NCI-H748 (cell line): ENCODE results near the gene NHERF1.
A peak's percentile ranks its signal among the peaks of the same experiment; 100 is the strongest.

Experiments used
- DNase-seq: peaks from one replicate; lab custom pipeline; 2025; ENCODE audit not compliant: unreplicated experiment; lab: John Stamatoyannopoulos, UW

The NHERF1 gene

DNA sequence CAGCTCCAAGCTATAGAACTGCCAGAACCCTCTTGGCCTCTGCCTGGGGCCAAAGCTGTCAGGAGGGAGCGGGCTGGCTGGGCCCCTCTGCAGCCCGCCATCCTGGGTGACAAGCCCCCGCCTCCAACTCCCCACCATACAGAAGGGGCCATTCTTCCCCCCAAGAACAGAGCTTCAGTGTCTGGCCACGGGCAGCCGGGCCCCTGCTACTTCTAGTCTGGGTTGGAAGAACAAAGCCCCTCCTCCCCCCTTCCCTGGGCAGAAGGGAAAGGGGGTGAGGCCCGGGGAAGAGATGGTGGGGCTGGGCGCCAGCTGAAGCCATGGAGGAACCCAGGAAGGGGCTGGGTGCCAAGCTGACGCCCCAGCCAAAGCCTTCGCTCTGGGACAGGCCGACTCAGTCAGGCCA is 18.7 kb downstream of the NHERF1 start:
- no peak for DNase-seq

DNA sequence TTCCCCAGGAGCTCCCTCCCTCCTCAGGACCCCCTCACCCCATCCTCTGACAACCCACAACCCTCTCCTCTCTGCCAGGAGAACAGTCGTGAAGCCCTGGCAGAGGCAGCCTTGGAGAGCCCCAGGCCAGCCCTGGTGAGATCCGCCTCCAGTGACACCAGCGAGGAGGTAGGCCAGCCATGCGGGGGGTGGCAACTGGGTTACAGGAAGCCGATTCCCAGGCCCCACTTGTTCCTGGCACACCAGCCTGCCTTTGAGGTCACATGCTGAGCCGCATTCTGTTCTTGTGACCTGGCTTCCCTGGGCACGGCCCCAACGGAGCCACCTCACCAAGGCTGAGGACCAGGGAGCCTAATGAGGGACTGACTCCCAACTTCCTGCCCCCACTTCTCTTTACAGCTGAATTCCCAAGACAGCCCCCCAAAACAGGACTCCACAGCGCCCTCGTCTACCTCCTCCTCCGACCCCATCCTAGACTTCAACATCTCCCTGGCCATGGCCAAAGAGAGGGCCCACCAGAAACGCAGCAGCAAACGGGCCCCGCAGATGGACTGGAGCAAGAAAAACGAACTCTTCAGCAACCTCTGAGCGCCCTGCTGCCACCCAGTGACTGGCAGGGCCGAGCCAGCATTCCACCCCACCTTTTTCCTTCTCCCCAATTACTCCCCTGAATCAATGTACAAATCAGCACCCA is 19.8 kb downstream of the NHERF1 start:
- no peak for DNase-seq

DNA sequence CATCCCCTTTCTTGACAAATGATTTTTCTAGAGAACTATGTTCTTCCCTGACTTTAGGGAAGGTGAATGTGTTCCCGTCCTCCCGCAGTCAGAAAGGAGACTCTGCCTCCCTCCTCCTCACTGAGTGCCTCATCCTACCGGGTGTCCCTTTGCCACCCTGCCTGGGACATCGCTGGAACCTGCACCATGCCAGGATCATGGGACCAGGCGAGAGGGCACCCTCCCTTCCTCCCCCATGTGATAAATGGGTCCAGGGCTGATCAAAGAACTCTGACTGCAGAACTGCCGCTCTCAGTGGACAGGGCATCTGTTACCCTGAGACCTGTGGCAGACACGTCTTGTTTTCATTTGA is 20.3 kb downstream of the NHERF1 start:
- DNase-seq, result no peak

DNA sequence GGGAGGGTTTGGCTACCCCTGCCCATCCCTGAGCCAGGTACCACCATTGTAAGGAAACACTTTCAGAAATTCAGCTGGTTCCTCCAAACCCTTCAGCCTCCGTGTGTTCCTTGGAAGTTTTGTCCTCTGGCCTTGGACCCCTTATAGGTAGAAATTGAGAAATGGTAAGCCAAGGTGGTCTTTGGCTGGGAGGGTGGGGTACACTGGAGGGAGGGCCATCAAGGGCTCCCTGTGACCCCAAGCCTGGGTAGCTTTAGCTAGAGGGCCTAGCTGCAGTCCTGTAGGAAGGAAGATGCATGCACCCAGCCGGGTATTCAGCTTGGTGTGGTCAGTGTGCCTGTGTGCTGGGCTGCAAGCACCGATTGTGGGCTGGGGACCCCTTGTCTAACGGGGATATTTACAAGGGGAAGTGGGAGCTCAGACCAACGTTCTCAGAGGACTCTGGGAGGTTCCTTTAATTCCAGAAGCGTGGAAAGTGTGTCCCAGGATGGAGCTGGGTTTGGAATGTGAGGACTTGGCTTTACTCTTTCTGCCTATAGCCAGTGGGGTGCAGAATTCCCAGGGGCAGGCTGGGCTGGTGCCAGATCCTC is 20.9 kb downstream of the NHERF1 start:
- DNase-seq, result no peak

DNA sequence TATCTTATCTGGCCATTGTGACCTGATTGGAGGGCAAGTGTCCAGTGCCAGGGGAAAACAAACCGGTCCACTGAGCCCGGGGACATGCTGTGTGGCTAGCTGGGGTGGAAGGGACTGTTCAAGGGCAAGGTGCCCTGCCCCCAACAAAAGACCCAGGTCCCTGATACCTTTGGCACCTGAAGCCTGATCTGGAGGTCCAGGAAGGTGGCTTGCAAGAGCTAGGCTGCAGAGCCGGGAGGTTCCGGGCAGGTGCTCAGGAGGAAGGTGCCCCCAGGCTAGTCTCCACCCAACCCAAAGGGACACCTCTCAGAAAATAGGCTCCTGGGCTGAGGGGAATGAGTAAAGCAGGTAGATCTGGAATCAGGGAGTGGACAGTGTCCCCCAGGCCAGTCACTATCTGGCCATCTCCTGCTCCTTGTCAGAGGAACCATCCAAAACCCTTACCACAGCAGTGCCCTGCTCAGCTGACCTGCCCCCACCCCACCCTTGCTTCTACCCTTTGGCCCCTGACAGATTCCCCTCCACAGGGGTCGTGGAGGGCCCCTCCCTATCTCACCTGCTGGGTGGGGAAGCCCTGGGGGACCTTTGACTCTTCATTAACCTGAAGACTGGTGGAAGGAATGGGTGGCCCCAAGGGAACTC is 21.5 kb downstream of the NHERF1 start:
- DNase-seq, result no peak

DNA sequence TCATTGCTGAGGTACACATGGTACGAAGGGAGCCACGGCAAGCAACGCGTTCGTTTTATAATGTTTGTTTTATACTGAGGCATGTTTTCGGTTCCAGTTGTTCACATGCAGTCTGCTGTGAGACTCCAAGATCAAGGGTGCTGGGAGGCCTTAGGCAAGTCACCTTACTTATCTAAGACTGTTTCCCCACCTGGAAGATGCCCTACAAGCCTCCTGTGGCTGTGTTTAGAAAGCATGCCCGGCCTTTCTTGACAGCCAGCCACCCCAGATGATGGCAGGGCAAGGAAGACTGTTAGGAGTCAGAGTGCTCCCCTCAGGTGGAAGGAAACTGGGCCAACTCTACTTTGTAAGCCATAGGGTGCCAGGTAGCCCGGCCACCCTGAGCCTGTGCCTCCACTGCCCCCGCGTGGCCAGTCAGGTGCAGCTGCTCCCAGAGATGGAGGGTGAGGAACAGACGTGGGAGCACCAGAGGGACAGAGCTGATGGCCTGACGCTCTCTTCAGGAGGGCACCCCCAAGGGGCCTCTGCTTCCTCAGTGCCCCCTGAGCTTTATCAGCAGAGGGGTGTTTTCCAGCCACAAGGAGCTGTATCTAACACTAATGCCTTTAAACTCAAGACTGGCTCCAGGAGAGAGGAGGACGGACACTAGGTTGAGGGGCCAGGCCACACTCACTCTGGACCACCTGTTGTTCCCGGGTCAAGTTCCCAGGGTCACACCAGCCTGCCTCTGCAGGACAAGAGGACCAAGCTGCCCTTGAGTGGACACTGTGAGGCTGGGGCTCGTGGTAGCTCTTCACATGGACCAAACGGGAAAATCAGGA is 22.3 kb downstream of the NHERF1 start:
- DNase-seq, result peak; percentile 25

DNA sequence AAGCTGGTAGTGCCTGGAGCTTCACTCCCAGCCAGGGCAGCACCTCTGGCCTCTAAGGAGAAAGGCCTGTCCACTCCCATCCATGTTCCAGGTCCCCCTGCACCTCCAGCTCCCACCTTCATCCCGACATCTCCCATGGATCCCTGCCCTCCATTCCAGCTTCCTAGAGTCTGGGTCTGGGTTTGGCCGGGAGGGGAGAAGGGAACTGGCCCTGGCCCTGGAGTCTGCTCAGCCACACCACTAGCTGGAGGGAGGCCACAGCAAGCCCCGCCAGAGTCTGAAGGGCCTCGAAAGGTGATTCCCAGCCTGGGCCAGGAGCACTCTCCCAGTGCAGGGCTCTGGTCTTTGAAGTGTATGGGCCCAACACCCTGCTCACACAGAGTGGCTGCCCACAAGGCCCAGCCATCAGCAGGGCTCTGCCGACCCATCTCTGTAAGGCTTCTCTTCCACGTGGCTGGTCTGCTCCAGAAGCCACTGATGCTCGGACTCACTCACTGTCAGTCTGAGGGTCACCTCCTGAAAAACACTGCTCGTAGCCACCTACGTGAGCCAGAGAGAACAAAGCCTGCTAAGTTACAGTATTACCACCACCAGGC is 23.0 kb downstream of the NHERF1 start:
- no peak for DNase-seq

DNA sequence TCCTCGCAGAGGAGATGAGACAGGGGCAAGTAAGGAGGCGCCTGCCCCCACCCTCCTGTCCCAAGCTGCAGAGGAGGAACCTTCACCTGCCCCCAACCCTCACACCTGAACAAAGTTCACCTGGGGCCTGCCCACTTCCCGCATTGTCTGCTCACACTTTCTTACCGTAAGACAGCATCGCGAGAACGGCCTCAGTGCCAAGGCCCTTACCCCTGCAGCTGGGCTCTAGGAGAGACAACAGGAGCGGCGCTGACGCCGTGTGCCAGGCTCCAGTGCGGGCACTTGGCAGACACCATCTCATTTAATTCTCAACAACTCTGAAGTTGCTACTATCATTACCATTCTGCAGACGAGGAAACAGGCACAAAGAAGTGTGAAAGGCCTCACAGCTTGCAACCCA is 23.6 kb downstream of the NHERF1 start:
- no peak for DNase-seq

DNA sequence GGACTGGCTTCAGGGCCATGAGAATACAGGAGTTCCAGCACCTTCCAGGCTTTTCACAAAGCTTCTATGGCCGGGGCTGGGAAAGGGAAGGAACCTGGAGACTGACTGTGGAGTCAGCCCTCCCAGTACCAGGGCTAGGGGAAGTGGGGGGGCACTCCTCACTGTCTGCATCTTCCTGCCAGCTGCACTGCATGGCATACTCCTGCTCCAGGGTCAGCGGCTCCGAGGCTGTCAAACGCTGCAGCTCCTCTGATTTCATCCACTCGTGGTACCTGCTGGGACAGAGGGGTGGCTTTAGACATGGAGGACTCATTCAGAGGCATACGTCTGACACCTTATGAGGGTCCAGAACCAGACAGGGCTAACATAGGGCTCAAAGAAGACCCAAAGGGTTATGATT is 25.0 kb downstream of the NHERF1 start:
- DNase-seq, result no peak

DNA sequence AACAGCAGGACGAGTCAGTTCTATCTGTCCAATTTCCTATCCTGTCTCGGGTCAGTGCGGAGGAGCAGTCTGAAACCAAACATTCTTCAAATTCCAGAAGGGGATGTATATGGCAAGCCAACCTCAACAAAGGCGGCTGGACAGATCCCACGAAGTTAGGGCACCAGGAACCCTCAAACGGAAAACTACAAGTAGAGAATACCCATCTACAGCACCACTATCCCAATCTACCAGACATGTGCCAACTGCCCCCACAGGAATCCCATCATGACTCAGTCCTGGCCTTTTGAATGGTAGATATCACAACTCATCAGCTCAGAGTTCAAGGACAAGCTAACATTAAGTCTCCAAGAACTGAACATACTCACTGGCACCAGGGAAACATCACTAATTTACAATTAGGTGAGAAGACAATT is 25.5 kb downstream of the NHERF1 start:
- DNase-seq, result no peak

DNA sequence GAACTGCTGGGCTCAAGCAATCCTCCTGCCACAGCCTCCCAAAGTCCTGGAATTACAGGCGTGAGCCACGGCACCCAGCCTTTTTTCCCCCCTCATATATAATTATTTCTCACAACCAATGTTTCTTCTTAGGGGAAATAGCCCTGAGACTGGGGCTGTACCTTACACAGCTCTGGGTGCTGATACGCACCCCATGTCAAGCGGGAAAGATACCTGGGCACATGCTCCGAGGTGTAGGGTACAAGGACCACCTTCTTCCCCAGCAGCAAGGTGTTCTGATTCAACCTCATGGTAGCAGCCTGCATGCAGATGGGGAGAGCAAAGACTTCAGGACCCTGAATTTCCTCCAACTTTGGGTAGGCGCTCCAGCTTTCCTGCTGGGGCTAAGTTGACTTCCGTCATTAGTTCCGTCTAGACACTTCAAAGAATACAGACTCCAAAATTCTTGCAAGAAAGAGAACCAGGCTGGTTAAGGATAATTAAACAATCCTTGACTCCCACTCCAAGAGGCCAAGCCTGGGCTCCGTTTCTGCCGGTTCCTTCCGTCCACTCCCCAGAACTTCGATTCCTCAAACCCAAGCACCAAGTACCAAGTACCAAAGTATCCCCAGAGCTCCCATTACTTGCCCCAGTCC is 27.1 kb downstream of the NHERF1 start:
- no peak for DNase-seq

DNA sequence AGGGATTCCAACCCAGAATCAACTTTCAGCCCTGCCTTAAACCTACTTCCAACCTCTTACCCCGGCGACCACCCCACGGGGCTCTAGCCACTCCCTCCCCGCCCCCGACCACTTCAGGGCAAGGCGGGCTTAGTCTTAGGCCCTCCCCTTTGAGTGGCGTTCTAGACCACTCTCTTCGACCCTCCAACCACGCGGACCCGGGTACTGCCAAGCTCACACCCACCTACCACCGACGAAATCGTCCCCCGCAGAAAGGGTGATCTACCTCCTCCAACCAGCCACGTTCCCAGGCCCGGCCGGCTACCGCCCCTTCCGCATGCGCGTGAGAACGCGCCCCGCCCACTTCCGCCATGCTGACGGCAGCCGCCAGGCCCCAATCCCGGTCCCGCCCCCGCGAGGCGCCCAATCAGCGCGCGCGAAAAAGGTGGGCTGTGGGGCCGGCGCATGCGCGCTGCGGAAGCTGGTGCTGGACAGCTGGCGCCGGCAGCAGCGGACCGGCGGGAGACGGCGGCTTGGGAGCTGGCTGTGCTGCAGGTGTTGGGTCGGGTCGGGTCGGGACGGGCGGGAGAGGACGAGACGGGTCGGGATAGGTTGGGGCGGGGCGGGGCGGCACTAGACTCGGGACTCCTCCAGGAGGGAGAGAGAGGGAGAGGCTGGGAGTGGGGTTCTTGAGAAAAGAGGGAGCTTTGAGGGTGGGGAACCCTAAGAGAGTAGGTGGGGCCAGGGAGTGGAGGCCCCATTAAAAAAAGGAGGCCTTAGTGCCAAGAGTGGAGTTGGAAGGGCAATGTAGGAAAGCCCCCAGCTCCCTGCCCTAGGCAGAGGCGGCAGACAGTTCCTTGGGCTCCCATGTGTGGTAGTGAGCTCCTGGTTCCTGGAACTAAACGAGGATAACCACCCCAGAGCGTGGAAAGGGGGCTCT is 27.9 kb downstream of the NHERF1 start, which contains the start of gene NAT9:
Gene NAT9 (minus strand): TSS at position 302 of the 919 bp plus-strand sequence. CDS start 647 bp downstream, outside the sequence.
- DNase-seq, result peak; percentile 94

DNA sequence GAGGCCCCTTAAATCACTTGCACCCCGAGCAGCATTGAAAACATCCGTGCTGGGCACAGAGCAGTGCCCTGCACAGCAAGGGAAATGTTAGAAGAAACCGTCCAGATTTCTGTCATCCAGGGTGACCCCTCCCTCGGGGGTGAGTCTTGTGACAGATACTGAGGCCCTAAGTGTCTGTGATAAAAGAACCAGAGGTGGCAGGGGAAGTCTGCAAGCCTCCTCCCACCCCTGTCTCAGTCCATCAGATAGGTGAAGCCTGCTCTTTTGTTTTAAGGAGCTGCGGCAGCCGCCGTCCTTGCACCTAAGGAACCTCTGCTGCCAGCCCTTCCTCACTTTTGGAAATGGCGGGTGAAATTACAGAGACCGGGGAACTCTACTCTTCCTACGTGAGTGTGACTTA is 28.6 kb downstream of the NHERF1 start:
- DNase-seq, result no peak

DNA sequence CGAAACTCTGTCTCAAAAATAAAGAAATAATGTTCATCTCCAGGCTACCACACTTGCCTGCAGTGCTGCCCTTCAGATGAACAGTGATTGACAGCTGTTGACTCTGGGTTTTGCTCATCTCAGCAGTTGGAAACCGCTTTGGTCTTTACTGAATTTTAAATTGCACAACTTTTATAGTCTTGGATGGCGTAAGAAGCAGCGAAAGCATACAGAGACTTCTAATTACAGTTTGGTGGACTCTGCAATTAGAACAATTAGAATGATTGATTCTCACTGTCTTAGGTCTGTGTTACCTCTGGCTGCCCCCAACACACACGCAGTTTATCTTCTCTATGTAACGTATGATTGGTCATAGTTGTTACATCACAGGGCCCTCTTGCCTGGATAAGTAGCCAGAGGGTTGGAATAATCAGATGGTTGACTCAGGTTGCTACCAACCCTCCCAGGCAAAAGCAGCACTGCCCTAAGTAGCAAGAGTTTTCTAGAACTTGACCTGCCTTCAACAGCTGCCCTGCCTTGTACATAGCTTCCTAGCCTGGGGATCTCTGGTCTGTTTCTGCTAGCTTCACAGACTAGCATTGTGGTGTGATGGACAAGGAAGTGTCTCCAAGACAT is 29.6 kb downstream of the NHERF1 start:
- DNase-seq, result no peak

DNA sequence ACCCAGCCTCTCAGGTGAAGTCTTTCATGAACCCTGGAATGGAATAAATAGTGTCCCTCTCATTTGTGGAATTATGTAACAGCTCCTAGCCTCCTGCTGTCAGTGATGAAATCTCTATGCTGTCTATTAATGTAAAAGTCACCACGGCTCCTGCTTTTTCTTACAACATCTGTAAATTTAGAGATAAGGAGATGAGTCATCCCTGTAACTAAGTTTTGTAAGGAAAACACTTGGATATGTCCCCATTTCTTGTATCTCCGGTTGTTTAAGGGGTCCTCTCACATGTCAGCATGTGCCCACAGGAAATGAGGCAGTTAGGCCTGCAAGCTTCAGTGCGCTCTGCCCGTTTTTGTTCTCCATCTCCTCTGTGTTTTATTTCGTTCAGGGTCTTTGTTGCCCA is 30.5 kb downstream of the NHERF1 start:
- DNase-seq, result no peak

DNA sequence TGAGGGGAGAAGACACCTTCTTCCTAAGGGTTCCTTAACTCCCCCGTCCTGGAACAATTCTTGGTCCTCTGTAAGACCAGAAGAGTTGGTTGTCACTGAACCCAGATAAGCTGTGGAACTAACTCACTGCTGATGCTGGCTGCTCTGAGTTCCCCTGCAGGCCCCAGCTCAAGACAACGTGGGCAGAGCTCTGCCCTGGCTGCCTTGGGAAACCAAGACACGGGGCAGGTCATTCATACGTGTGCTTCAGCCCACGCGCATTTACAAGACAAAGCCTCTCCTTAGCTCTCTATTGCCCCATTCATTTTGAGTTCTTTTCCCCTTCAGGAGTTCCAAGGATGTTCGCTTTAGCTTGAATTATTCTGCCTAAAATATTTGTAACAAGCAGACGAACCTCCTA is 31.1 kb downstream of the NHERF1 start:
- no peak for DNase-seq

DNA sequence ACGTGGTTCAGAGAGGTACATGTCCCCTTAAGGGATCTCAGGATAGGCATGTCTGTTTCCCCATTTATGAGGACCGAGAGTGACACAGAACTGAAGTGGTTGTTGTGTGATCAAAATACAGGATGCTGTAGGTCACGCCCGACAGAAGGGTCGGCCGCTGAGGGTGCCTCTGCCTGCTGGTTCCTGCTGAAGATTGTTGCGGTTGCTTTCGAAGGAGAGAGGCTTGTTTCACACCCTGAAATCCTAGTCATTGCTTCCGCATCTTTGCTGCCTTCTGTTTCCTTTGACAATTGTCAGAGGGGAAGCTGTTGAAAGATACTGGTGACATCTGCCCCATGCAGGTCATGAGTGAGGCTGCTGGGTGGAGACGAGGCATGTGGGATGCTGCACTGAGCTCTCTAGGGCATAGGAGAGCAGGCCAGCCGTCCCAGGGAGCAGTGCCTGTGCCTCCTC is 31.5 kb downstream of the NHERF1 start:
- DNase-seq, result no peak

DNA sequence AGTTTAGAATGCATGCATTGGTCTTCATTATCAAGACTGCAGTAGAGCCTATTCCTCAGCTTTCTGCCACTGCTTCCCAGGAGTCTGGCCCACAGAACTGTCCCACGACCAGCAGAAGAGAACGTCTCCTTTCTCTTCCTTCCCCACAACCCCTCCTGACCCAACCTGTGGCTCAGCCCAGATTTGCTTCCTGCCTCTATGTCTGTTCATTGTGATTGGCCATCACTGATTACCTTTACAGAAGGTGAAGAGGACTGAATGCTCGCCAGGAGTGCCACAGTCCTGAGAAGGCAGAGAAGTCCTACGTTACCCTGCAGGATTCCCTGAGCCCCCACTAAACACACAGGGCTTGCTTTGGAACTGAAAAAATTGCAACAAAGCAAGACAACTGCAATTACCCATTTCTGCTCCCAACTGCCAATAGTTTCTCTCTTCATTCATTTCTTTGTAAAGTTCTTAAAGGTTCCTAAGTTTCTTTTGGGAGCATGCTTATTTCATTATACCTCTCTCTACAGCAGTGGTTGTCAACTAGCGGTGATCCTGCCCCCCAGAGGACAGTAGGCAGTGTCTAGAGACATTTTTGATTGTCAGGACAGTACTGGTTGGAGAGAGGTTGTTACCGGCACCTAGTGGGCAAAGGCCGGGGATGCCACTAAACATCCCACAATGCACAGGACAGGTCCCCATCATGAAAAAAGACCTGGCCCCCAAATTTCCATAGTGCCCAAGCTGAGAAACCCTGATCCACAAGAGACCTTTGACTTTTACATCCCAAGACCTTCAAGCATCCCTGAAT is 32.2 kb downstream of the NHERF1 start:
- DNase-seq, result no peak
